NCI-H82 treated with DMSO at 0.1 percent for 48 hours (cell line): ENCODE data around the gene RERG.

Source experiments
- DNase-seq: peaks from one replicate; lab custom pipeline; 2025; ENCODE audit not compliant: unreplicated experiment; lab: John Stamatoyannopoulos, UW

RERG gene

GRCh38 chr12:15192720-15193119, 28.5 kb downstream of the RERG start:
- no peak for DNase-seq

GRCh38 chr12:15188127-15188526, 33.1 kb downstream of the RERG start:
- no peak for DNase-seq

GRCh38 chr12:15186597-15186996, 34.6 kb downstream of the RERG start:
- peak; percentile 94 for DNase-seq

- DNase-seq = no peak
These were observed 36.7 kb downstream of the RERG start for GRCh38 chr12:15184484-15184883.

GRCh38 chr12:15183821-15184220, 37.4 kb downstream of the RERG start:
- no peak for DNase-seq

- DNase-seq = no peak
These were observed 40.1 kb downstream of the RERG start for GRCh38 chr12:15181017-15181683.

GRCh38 chr12:15180325-15180724, 40.9 kb downstream of the RERG start:
- DNase-seq = no peak

GRCh38 chr12:15179672-15180071, 41.5 kb downstream of the RERG start:
- no peak for DNase-seq

- DNase-seq = no peak
These were observed 48.1 kb downstream of the RERG start for GRCh38 chr12:15173142-15173541.

- DNase-seq = no peak
These were observed 49.0 kb downstream of the RERG start for GRCh38 chr12:15172060-15172822.

GRCh38 chr12:15171012-15171655, 50.1 kb downstream of the RERG start:
- DNase-seq = no peak

GRCh38 chr12:15168026-15168678, 53.1 kb downstream of the RERG start:
- no peak for DNase-seq

GRCh38 chr12:15165012-15165659, 56.1 kb downstream of the RERG start:
- no peak for DNase-seq

- DNase-seq = no peak
These were observed 57.9 kb downstream of the RERG start for GRCh38 chr12:15163030-15163976.

GRCh38 chr12:15158083-15158482, 63.1 kb downstream of the RERG start:
- DNase-seq = no peak

GRCh38 chr12:15157269-15157671, 63.9 kb downstream of the RERG start:
- no peak for DNase-seq

- DNase-seq = no peak
These were observed 65.9 kb downstream of the RERG start for GRCh38 chr12:15155271-15155670.

- no peak for DNase-seq
These were observed 67.1 kb downstream of the RERG start for GRCh38 chr12:15154103-15154502.

GRCh38 chr12:15152868-15153267, 68.3 kb downstream of the RERG start:
- DNase-seq = no peak

GRCh38 chr12:15152456-15152855, 68.8 kb downstream of the RERG start:
- no peak for DNase-seq
